ENCODE data around the gene WHAMM. TPM values are rescaled to one million over a fixed set of nuclear protein-coding genes. Genes with fewer than 3 reads are reported as not detected.

The WHAMM gene
- total and polyA plus RNA-seq, 4 experiments from 2014 or later, result 2.2 to 33.5 (median 19.4) TPM

DNA sequence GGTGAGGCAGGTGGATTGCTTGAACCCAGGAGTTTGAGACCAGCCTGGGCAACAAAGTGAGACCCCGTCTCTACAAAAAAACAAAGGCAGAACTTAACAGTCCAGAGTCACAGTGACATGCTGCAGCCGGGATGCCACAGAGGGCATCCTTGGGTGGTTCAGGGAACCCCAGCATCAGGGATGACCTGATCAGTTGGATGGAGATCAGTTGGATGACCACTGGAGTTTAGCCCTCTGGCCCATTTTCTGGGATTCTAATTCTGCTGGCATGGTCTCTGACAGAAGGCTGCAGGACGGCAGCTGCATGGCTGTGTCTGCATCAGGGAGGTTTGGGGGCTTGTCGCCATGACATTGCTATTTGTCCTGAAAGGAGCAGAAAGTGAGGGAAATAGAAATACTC, 19.8 kb downstream of the WHAMM start:
- POLR2A ChIA-PET (ENCODE audit: partially characterized antibody), result interaction anchor here (1.2 kb wide), 1 partner anchor 16 kb away, joined by 7 read pairs; no protein-coding TSS in a partner anchor
- H3K27me3 ChIP-seq (ENCODE audit: insufficient read depth, low read length), result no peaks in the 10 kb centered on the region
- Mint-ChIP-seq H3K4me3 (no peak overlapping the region), H3K4me1 (peaks cover 8 to 13% (median 9%) of the 10 kb centered on the region in 4 donors), H3K27ac (peak overlapping the region in 2 of 7 donors; percentile 7 to 65), H3K27me3 (no peaks in the 10 kb centered on the region), H3K36me3 (peaks cover 71 to 85% of the 10 kb centered on the region in 2 donors), H3K9me3 (no peaks in the 10 kb centered on the region)
- no peak for DNase-seq
- CTCF ChIA-PET (ENCODE audit: partially characterized antibody), result no interaction called here
- intact Hi-C loops (cut with micrococcal nuclease), result no loop called here
- H3K27ac ChIP-seq (ENCODE audit: low read depth, low read length), result no peak overlapping the region
- H3K9me3 ChIP-seq (ENCODE audit: control insufficient read depth in 1 of 2, low read length in 2 of 2), result no peaks in the 10 kb centered on the region
- peaks cover 86% of the 10 kb centered on the region for H3K36me3 ChIP-seq (ENCODE audit: insufficient read depth, low read length)
- H3K4me3 ChIP-seq (ENCODE audit: low read length in 2 of 2), result no peak overlapping the region
- H3K4me1 ChIP-seq (ENCODE audit: insufficient read depth, low read length), result peaks cover 9% of the 10 kb centered on the region

DNA sequence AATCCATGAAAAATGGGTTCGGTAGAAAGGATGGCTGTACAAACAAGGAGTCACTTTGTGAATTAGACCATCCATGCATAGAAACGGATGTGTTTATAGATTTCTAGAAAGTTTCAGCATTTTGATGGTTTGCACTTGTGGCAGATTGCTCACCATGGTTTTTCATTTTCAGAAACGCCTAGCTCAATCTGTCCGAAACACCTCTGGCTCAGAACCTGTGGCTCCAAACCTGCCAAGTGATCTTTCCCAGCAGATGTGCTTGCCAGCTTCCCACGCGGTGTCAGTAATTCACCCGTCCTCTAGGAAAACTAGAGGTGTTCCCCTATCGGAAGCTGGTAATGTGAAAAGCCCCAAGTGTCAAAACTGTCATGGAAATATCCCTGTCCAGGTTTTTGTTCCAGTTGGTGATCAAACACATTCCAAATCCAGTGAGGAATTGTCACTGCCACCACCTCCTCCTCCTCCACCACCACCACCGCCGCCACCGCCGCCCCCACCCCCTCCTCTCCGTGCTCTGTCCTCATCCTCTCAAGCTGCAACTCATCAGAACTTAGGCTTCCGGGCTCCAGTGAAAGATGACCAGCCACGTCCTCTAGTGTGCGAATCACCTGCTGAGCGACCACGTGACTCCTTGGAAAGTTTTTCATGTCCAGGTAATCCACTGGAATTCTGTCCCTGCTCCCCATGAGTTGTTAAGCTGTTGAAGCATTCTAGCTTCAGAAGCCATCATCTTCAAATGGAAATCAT, 21.2 kb downstream of the WHAMM start:
- intact Hi-C loops (cut with micrococcal nuclease), result no loop called here

DNA sequence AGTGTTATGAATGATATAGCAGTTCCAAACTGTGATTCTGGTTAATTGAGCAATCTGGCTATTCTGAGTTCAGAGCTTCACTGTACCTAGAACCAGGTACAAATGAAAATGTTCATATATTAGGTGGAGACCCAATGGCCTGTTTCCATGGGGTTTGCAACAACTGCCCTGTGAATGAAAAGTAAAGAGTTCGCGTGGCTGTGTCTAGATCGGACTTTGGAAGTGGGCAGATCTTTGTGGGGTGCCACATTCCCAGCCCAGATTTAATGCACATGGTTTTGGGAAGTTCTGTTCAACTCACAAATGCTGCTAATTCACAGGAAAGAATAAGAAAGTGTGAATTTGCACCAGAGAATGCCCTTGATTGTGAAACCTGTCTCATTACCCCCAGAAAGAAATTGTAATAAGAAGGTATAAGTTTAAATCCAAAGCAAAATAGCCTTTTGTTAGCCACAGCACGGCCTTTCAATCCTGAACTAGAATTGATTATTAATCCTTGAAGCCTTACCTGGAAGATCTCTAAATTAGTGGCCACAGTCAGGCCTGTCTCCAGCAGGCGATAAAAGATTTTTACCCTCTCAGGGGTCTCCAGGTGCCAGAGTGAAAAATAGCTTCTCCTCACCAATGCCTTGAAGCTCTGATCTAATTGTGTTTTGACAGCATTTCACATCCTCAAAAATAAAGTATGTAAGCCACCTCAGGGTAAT, 22.6 kb downstream of the WHAMM start:
- H3K27ac Mint-ChIP-seq, result peak overlapping the region in 2 of 7 donors; percentile 10 to 53
- no peak overlapping the region for H3K27ac ChIP-seq (ENCODE audit: low read depth, low read length)
- peaks cover 9% of the 10 kb centered on the region for H3K4me1 ChIP-seq (ENCODE audit: insufficient read depth, low read length)
- DNase-seq, result no peak
- H3K4me1 Mint-ChIP-seq, result peaks cover 8 to 13% (median 9%) of the 10 kb centered on the region in 4 donors
- H3K4me3 Mint-ChIP-seq, result no peak overlapping the region
- ChIA-PET POLR2A (ENCODE audit: partially characterized antibody) (interaction anchor here (2.2 kb wide), 1 partner anchor 21 kb away, joined by 5 read pairs; no protein-coding TSS in a partner anchor), CTCF (ENCODE audit: partially characterized antibody) (no interaction called here)
- no peaks in the 10 kb centered on the region for H3K9me3 ChIP-seq (ENCODE audit: control insufficient read depth in 1 of 2, low read length in 2 of 2)
- peaks cover 85% of the 10 kb centered on the region for H3K36me3 ChIP-seq (ENCODE audit: insufficient read depth, low read length)
- no peaks in the 10 kb centered on the region for H3K27me3 Mint-ChIP-seq
- intact Hi-C loops (cut with micrococcal nuclease), result no loop called here
- peaks cover 0 to 2% (median 0%) of the 10 kb centered on the region in 8 donors for H3K9me3 Mint-ChIP-seq
- no peaks in the 10 kb centered on the region for H3K27me3 ChIP-seq (ENCODE audit: insufficient read depth, low read length)
- peaks cover 76 to 86% of the 10 kb centered on the region in 2 donors for H3K36me3 Mint-ChIP-seq
- H3K4me3 ChIP-seq (ENCODE audit: low read length in 2 of 2), result no peak overlapping the region

More for the DNA sequence above, 21.2 kb downstream of the WHAMM start:
- no peaks in the 10 kb centered on the region for H3K9me3 ChIP-seq (ENCODE audit: control insufficient read depth in 1 of 2, low read length in 2 of 2)
- Mint-ChIP-seq H3K27ac (peak overlapping the region in 2 of 7 donors; percentile 32 to 51), H3K4me1 (peaks cover 8 to 13% (median 9%) of the 10 kb centered on the region in 4 donors), H3K9me3 (no peaks in the 10 kb centered on the region), H3K36me3 (peaks cover 76 to 85% of the 10 kb centered on the region in 2 donors), H3K4me3 (no peak overlapping the region), H3K27me3 (no peaks in the 10 kb centered on the region)
- H3K27me3 ChIP-seq (ENCODE audit: insufficient read depth, low read length), result no peaks in the 10 kb centered on the region
- H3K4me1 ChIP-seq (ENCODE audit: insufficient read depth, low read length), result peaks cover 9% of the 10 kb centered on the region
- H3K27ac ChIP-seq (ENCODE audit: low read depth, low read length), result no peak overlapping the region
- H3K4me3 ChIP-seq (ENCODE audit: low read length in 2 of 2), result no peak overlapping the region
- no peak for DNase-seq
- CTCF ChIA-PET (ENCODE audit: partially characterized antibody), result no interaction called here
- POLR2A ChIA-PET (ENCODE audit: partially characterized antibody), result interaction anchor here (1.2 to 2.2 kb wide), 2 partner anchors 17 to 19 kb away, joined by 5 to 7 read pairs; no protein-coding TSS in a partner anchor
- H3K36me3 ChIP-seq (ENCODE audit: insufficient read depth, low read length), result peaks cover 85% of the 10 kb centered on the region

DNA sequence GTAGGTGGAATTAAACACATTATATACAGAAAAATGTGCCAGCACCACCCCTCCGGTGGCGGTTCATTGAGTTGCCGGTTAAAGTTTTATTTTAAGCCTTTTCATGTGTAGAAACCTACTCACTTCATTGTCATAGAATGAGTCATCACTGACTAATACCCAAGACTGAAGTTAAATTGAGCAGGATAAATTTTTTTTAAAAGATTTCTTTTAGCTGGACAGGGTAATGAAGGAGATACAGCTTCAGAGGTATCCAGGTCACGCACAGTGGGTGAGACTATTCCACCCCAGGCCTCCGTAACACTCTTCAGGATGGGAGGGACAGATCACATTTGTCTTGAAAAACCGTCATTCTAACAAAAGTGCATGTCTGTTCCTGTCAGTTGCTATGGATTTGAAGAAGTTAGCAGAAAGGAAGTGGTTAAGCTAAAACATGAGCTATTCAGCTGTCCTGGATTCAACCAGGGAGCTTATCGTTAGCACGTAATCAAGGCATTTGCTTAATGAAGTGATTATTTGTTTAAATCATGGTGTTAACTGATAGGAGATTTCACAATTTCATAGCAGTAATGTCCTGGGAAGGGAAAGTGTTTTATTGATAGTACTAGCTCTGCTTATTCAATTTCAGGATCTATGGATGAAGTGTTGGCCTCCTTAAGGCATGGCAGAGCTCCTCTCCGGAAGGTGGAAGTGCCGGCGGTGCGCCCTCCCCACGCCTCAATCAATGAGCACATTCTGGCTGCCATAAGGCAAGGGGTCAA, 23.4 kb downstream of the WHAMM start:
- Mint-ChIP-seq H3K9me3 (peaks cover 0 to 3% (median 0%) of the 10 kb centered on the region in 8 donors), H3K4me3 (no peak overlapping the region), H3K4me1 (peaks cover 8 to 13% (median 9%) of the 10 kb centered on the region in 4 donors), H3K27me3 (no peaks in the 10 kb centered on the region), H3K27ac (peak overlapping the region in 5 of 7 donors; percentile 10 to 79 (median 50)), H3K36me3 (peaks cover 81 to 86% of the 10 kb centered on the region in 2 donors)
- Histone ChIP-seq H3K4me1 (ENCODE audit: insufficient read depth, low read length) (peaks cover 9% of the 10 kb centered on the region), H3K36me3 (ENCODE audit: insufficient read depth, low read length) (peaks cover 80% of the 10 kb centered on the region), H3K27me3 (ENCODE audit: insufficient read depth, low read length) (no peaks in the 10 kb centered on the region), H3K4me3 (ENCODE audit: low read length in 2 of 2) (no peak overlapping the region), H3K9me3 (ENCODE audit: control insufficient read depth in 1 of 2, low read length in 2 of 2) (no peaks in the 10 kb centered on the region), H3K27ac (ENCODE audit: low read depth, low read length) (no peak overlapping the region)
- POLR2A ChIA-PET (ENCODE audit: partially characterized antibody), result interaction anchor here (0.7 kb wide), 1 partner anchor 21 kb away, joined by 4 read pairs; no protein-coding TSS in a partner anchor
- CTCF ChIA-PET (ENCODE audit: partially characterized antibody), result no interaction called here
- intact Hi-C loops (cut with micrococcal nuclease), result no loop called here
- no peak for DNase-seq

GRCh38 chr15:82833362-82833682, 23.9 kb downstream of the WHAMM start:
- H3K27me3 ChIP-seq (ENCODE audit: insufficient read depth, low read length), result no peaks in the 10 kb centered on the region
- no peak overlapping the region for H3K27ac ChIP-seq (ENCODE audit: low read depth, low read length)
- intact Hi-C loops (cut with micrococcal nuclease), result no loop called here
- Mint-ChIP-seq H3K9me3 (peaks cover 0 to 6% (median 0%) of the 10 kb centered on the region in 8 donors), H3K36me3 (peaks cover 81 to 83% of the 10 kb centered on the region in 2 donors), H3K27ac (peak overlapping the region in 1 of 7 donors; percentile 79), H3K27me3 (no peaks in the 10 kb centered on the region), H3K4me3 (no peak overlapping the region), H3K4me1 (peaks cover 8 to 13% (median 9%) of the 10 kb centered on the region in 4 donors)
- POLR2A ChIA-PET (ENCODE audit: partially characterized antibody), result no interaction called here
- H3K36me3 ChIP-seq (ENCODE audit: insufficient read depth, low read length), result peaks cover 75% of the 10 kb centered on the region
- no peak for DNase-seq
- H3K4me1 ChIP-seq (ENCODE audit: insufficient read depth, low read length), result peaks cover 9% of the 10 kb centered on the region
- no peak overlapping the region for H3K4me3 ChIP-seq (ENCODE audit: low read length in 2 of 2)
- CTCF ChIA-PET (ENCODE audit: partially characterized antibody), result no interaction called here
- H3K9me3 ChIP-seq (ENCODE audit: control insufficient read depth in 1 of 2, low read length in 2 of 2), result no peaks in the 10 kb centered on the region

GRCh38 chr15:82835391-82835917, 26.0 kb downstream of the WHAMM start:
- Histone ChIP-seq H3K27me3 (ENCODE audit: insufficient read depth, low read length) (no peaks in the 10 kb centered on the region), H3K4me3 (ENCODE audit: low read length in 2 of 2) (no peak overlapping the region), H3K36me3 (ENCODE audit: insufficient read depth, low read length) (peaks cover 57% of the 10 kb centered on the region), H3K4me1 (ENCODE audit: insufficient read depth, low read length) (peaks cover 9% of the 10 kb centered on the region), H3K27ac (ENCODE audit: low read depth, low read length) (no peak overlapping the region), H3K9me3 (ENCODE audit: control insufficient read depth in 1 of 2, low read length in 2 of 2) (no peaks in the 10 kb centered on the region)
- Mint-ChIP-seq H3K9me3 (peaks cover 0 to 6% (median 0%) of the 10 kb centered on the region in 8 donors), H3K4me3 (peak overlapping the region in 1 of 8 donors; percentile 20), H3K36me3 (peaks cover 66% of the 10 kb centered on the region in 2 donors), H3K4me1 (peaks cover 4 to 13% (median 7%) of the 10 kb centered on the region in 4 donors), H3K27ac (peak overlapping the region in 2 of 7 donors; percentile 8 to 54), H3K27me3 (no peaks in the 10 kb centered on the region)
- intact Hi-C loops (cut with micrococcal nuclease), result no loop called here
- ChIA-PET POLR2A (ENCODE audit: partially characterized antibody) (interaction anchor here (0.7 kb wide), 1 partner anchor 150 kb away, joined by 3 read pairs; no protein-coding TSS in a partner anchor), CTCF (ENCODE audit: partially characterized antibody) (no interaction called here)
- DNase-seq, result no peak
